ENCODE measurements around the gene KY.

GRCh38 chr3:134615743-134616142, 35.1 kb downstream of the KY start:
- TF ChIP-seq EZH2 (IDR thresholded peaks at IDR 0.05; ENCODE audit: borderline replicate concordance, insufficient read depth, low read length, poor library complexity, severe bottlenecking) (no peak), MXI1 (conservative IDR thresholded peaks at IDR 0.05; ENCODE audit: poor library complexity, severe bottlenecking) (no peak), CTCF (IDR thresholded peaks at IDR 0.05; ENCODE audit: poor library complexity, severe bottlenecking) (no peak), RAD21 (conservative IDR thresholded peaks at IDR 0.05) (no peak), REST (IDR thresholded peaks at IDR 0.05; ENCODE audit: borderline replicate concordance) (no peak), POLR2AphosphoS5 (IDR thresholded peaks at IDR 0.05) (no peak)
